Subcutaneous abdominal adipose tissue (tissue), 5 donors: ENCODE data around the gene POU2F3.

Experiments
- H3K27ac ChIP-seq: one replicate; pipeline ENCODE4 v1.7.0; 2013; ENCODE audit warnings: low read depth, mild to moderate bottlenecking, inconsistent platforms, low read length, moderate library complexity
- H3K27me3 ChIP-seq, 5 donors: one replicate each; pipeline ENCODE4 v1.7.0; 2013; ENCODE audit warnings: low read length in 5 of 5, inconsistent platforms in 1 of 5; ENCODE audit not compliant: control insufficient read depth in 5 of 5, insufficient read depth in 4 of 5
- H3K36me3 ChIP-seq, 5 donors: one replicate each; pipeline ENCODE4 v1.7.0; 2013; ENCODE audit warnings: low read length in 5 of 5; ENCODE audit not compliant: control insufficient read depth in 5 of 5, insufficient read depth in 5 of 5
- H3K4me1 ChIP-seq, 5 donors: one replicate each; pipeline ENCODE4 v1.7.0; 2013; ENCODE audit warnings: low read length in 5 of 5, mild to moderate bottlenecking in 3 of 5, moderate library complexity in 1 of 5; ENCODE audit not compliant: control insufficient read depth in 5 of 5, insufficient read depth in 5 of 5
- H3K4me3 ChIP-seq, 5 donors: one replicate each; pipeline ENCODE4 v1.7.0; 2013; ENCODE audit warnings: low read length in 5 of 5, low read depth in 1 of 5
- H3K9ac ChIP-seq, 5 donors: one replicate each; pipeline ENCODE4 v1.7.0; 2013; ENCODE audit warnings: low read length in 5 of 5, mild to moderate bottlenecking in 4 of 5, moderate library complexity in 3 of 5
- H3K9me3 ChIP-seq, 5 donors: one replicate each; pipeline ENCODE4 v1.7.0; 2013; ENCODE audit warnings: low read length in 5 of 5; ENCODE audit not compliant: control insufficient read depth in 5 of 5
- donor health status: healthy.
- donor health status: healthy.
- donor health status: healthy.
- donor health status: healthy.
- donor health status: healthy.

The POU2F3 gene

GRCh38 chr11:120233207-120233803 lies 6.6 kb upstream of the POU2F3 start:
- no peak overlapping the region for H3K27ac ChIP-seq
- peaks cover 0 to 17% (median 14%) of the 10 kb centered on the region in 5 donors for H3K27me3 ChIP-seq
- H3K4me3 ChIP-seq, result no peak overlapping the region
- peaks cover 0 to 19% (median 7%) of the 10 kb centered on the region in 5 donors for H3K4me1 ChIP-seq
- no peaks in the 10 kb centered on the region for H3K9me3 ChIP-seq
- H3K9ac ChIP-seq, result no peak overlapping the region
- peaks cover 0 to 13% (median 12%) of the 10 kb centered on the region in 5 donors for H3K36me3 ChIP-seq

- Histone ChIP-seq H3K4me1 (peaks cover 0 to 19% (median 7%) of the 10 kb centered on the region in 5 donors), H3K9ac (no peak overlapping the region), H3K27me3 (peaks cover 14 to 33% (median 16%) of the 10 kb centered on the region in 5 donors), H3K4me3 (no peak overlapping the region), H3K9me3 (no peaks in the 10 kb centered on the region), H3K27ac (no peak overlapping the region), H3K36me3 (no peaks in the 10 kb centered on the region)
Measured at GRCh38 chr11:120235024-120235628, 4.8 kb upstream of the POU2F3 start.

GRCh38 chr11:120236169-120237107 lies 3.5 kb upstream of the POU2F3 start:
- H3K27me3 ChIP-seq, result peaks cover 25 to 46% (median 29%) of the 10 kb centered on the region in 5 donors
- H3K4me3 ChIP-seq, result no peak overlapping the region
- H3K27ac ChIP-seq, result no peak overlapping the region
- peaks cover 0 to 19% (median 7%) of the 10 kb centered on the region in 5 donors for H3K4me1 ChIP-seq
- no peaks in the 10 kb centered on the region for H3K36me3 ChIP-seq
- H3K9me3 ChIP-seq, result no peaks in the 10 kb centered on the region
- H3K9ac ChIP-seq, result no peak overlapping the region

GRCh38 chr11:120238968-120239620 lies 846 bp upstream of the POU2F3 start:
- Histone ChIP-seq H3K27ac (no peak overlapping the region), H3K4me1 (peaks cover 0 to 17% (median 7%) of the 10 kb centered on the region in 5 donors), H3K9me3 (no peaks in the 10 kb centered on the region), H3K4me3 (no peak overlapping the region), H3K9ac (no peak overlapping the region), H3K36me3 (no peaks in the 10 kb centered on the region), H3K27me3 (peaks cover 27 to 58% (median 41%) of the 10 kb centered on the region in 5 donors)

DNA sequence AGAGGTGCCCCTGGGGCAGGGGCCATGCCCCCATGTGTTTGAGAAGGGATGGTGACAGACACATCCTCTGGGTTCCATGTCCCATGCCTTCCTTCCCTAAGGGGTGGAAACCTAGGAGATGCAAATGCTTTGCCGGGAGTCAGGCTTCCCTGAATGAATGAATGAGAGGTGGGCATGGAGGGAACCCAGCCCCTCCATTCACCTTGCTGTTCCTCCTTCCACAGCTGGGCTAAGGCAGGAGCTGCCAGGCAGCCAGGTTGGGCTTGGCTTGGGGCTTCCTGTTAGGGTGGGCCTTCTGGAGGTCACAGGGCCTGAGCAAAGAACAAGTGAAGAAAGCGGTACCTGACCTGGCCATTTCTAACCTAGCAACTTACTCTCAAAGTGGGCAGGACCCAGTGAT lies 926 bp downstream of the POU2F3 start:
- Histone ChIP-seq H3K4me3 (no peak overlapping the region), H3K4me1 (peaks cover 0 to under 1% (median 0%) of the 10 kb centered on the region in 5 donors), H3K27me3 (peaks cover 27 to 62% (median 41%) of the 10 kb centered on the region in 5 donors), H3K36me3 (no peaks in the 10 kb centered on the region), H3K27ac (no peak overlapping the region), H3K9ac (no peak overlapping the region), H3K9me3 (no peaks in the 10 kb centered on the region)

DNA sequence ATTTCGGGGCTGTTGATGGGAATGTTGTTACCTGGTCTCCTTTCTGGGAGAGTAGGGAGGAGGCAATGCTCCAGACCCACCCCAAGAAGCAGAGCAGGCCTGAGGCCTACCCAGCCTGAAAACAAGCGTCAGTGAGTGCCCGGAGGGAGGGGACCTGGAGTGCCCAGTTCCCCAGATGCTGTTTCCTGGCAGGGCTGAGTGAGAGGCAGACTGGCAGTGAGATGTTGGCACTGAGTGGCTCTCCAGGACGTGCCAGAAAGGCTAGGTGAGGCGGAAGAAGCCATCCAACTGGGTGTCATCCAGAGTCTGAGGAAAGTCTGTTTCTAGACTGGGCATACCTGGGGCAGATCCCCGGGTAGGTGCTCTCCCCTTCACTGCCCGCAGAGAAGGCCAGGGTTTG lies 1.3 kb downstream of the POU2F3 start:
- Histone ChIP-seq H3K9ac (no peak overlapping the region), H3K36me3 (no peaks in the 10 kb centered on the region), H3K27ac (no peak overlapping the region), H3K4me3 (no peak overlapping the region), H3K4me1 (no peaks in the 10 kb centered on the region), H3K9me3 (no peaks in the 10 kb centered on the region), H3K27me3 (peaks cover 27 to 62% (median 41%) of the 10 kb centered on the region in 5 donors)

DNA sequence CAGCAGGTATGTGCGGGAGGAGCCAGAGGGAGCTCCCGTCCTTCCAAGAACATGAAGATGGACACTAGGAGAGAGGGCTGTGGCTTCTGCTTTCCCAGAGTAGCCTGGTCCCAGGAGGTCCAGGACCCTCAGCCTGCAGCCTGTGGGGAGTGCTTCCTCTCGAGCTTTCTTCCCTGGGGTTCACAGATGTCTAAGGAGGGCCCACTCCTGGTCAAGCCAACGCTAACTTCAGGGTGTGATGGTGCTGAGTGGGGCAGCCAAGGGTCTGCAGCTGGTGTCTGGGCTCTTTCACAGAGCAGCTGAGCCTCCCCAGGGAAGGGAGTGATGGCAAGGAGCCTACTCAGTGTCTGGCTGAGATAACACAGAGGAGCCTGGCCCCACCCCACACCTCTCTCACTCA lies 3.3 kb downstream of the POU2F3 start:
- Histone ChIP-seq H3K4me1 (no peaks in the 10 kb centered on the region), H3K9me3 (no peaks in the 10 kb centered on the region), H3K36me3 (no peaks in the 10 kb centered on the region), H3K4me3 (no peak overlapping the region), H3K27me3 (peaks cover 27 to 60% (median 41%) of the 10 kb centered on the region in 5 donors), H3K9ac (no peak overlapping the region), H3K27ac (no peak overlapping the region)

GRCh38 chr11:120244476-120245365 lies 4.8 kb downstream of the POU2F3 start:
- Histone ChIP-seq H3K4me1 (no peaks in the 10 kb centered on the region), H3K9me3 (no peaks in the 10 kb centered on the region), H3K27ac (no peak overlapping the region), H3K36me3 (no peaks in the 10 kb centered on the region), H3K4me3 (no peak overlapping the region), H3K9ac (no peak overlapping the region), H3K27me3 (peaks cover 24 to 52% (median 31%) of the 10 kb centered on the region in 5 donors)

- Histone ChIP-seq H3K9ac (no peak overlapping the region), H3K4me3 (no peak overlapping the region), H3K9me3 (no peaks in the 10 kb centered on the region), H3K4me1 (no peaks in the 10 kb centered on the region), H3K27ac (no peak overlapping the region), H3K36me3 (no peaks in the 10 kb centered on the region), H3K27me3 (peaks cover 20 to 46% (median 24%) of the 10 kb centered on the region in 5 donors)
Measured at GRCh38 chr11:120245434-120245833, 5.5 kb downstream of the POU2F3 start.
